ENCODE measurements around the gene DPY19L3.
"Not testable (repeated sequence)": the region's sequence is repeated elsewhere in the genome, so short reads cannot be mapped to it uniquely, and the experiment has no call there.

The DPY19L3 gene

DNA sequence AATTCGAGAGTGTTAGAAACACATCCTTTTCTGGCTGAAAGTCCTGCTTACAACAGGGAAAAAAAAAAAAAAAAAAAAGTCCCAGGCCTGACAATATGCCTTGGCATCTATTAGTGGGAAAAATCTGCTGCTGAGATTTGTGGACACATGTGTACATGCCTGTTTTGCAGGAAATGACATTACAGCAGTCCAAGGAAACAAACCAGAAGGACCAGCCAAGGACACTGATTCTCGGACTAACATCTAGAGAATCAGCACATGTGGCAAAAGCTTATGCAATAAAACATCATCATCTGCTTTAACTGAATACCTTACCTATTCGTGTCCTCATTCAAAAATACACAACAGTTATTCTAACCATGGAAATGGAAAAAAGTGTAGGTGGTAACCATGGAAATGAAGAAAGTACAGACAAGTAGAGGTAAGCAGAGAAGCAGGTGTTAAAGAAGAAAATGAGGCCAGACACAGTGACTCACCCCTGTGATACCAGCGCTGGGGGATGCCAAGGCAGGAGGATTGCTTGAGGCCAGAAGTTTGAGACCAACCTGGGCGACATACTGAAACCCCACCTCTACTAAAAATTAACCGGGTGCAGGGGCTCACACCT lies 9.4 kb upstream of the DPY19L3 start:
- DNase-seq = no peak

DNA sequence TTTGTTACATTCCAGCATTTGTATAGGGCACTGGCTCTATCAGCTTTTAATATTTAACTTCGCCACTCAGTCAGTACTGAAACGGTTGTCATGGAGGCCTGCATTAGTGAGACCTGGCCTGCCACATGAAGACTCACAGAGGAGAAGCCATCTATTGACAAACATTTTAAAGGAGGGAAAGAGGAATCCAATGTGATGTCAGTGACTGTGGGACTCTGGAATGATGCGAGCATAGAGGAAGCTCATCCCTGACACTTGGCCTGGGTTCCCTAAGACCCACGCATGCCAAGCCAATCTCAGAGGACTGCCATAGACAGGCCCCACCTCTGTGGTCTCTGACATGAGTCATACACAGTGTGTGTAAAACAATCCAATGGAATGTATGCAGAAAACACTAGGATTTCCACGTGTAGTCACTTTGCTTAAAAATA lies 7.9 kb upstream of the DPY19L3 start:
- DNase-seq = no peak

GRCh38 chr19:32401992-32402391 lies 3.6 kb upstream of the DPY19L3 start:
- DNase-seq = no peak

DNA sequence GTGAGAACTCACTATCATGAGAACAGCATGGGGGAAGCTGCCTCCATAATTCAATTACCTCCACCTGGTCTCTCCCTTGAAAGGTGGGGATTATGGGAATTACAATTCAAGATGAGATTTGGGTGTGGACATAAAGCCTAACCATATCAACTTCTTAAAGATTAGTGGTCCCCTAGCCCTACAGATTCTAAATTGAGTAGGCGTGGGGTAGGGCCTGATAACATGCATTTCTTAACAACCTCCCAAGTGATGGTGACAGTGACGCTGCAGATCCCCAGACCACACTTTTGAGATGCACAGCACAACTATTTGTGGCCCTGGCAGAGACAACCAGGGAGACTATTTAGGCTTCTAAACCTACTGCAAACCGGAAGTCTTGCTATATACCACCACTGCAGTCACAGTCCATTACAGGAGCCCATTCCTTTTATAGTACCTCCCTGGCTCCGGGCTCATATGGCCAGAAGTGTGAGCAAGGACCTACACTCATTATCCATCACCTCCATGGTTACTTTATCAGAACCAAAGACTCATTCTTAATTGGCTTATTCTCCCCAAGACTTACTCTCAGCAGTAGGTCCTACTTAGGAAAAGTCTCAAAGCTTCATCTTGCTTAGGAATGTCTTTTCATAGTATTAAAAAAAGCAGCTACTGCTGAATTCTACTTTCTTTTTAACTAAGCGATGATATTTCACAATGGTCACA lies 2.1 kb upstream of the DPY19L3 start:
- DNase-seq = no peak

DNA sequence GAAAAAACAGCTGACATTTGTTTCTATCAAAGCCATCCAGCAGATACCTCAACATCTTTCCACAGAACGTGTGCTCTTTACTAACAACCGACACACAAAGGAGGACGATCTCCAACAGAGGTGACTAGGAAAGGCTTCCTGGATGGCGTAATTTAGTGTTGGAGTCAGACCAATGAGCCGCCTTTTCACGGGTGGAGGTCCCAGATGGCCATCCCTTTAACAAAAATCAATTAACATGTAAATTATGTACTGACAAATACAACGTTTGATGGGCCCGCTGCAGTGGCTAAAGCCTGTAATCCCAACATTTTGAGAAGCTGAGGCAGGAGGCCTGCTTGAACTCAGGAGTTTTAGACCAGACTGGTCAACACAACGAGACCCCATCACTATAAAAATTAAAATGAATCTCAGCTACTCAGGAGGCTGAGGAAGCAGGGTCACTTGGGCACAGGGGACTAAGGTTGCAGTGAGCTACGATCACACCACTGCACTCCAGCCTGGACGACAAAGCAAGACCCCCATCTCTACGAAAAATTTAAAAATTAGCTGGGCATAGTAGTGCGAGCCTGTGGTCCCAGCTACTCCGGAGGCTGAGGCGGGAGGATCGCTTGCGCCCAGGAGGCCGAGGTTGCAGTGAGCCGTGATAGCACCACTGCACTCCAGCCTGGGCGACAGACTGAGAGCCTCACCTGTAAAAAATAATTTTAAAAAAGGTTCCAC lies 1.2 kb upstream of the DPY19L3 start:
- no peak for DNase-seq

GRCh38 chr19:32404933-32405430 lies 588 bp upstream of the DPY19L3 start:
- DNase-seq = no peak

DNA sequence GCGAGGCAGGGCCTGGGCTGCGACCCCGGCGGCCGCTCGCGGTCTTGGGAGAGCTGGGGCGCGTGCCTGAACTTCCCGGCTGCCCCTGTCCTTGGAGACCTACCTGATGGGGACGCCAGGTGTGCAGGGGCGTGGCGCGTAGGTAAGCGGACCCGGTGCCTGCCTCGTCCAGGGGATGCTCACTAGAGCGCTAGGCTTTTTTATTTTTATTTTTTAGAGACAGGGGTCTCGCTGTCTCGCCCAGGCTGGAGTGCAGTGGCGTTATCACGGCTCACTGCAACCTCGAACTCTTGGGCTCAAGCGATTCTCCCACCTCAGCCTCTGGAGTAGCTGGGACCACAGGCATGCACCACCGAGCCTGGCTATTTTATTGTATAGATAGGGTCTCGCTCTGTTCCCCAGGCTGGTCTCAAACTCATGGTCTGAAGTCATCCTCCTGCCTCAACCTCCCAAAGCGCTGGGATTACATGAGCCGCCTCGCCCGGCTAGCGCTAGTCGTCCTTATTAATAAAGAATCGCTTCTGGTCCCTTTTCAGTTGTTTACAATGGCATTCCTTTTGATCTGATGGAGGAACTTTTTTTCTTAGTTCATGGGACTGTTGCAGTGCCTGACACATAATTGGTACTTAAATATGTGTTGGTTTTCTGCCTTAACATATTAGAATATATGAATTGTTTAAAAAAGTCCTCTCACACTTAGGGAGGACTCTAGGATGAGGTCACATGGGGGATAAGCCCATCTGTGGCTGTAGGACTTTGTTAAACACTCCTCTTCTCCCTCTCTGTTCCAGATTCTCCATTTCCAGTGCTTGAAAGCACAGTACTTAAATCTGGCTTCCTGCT lies 812 bp downstream of the DPY19L3 start:
- DNase-seq = no peak

DNA sequence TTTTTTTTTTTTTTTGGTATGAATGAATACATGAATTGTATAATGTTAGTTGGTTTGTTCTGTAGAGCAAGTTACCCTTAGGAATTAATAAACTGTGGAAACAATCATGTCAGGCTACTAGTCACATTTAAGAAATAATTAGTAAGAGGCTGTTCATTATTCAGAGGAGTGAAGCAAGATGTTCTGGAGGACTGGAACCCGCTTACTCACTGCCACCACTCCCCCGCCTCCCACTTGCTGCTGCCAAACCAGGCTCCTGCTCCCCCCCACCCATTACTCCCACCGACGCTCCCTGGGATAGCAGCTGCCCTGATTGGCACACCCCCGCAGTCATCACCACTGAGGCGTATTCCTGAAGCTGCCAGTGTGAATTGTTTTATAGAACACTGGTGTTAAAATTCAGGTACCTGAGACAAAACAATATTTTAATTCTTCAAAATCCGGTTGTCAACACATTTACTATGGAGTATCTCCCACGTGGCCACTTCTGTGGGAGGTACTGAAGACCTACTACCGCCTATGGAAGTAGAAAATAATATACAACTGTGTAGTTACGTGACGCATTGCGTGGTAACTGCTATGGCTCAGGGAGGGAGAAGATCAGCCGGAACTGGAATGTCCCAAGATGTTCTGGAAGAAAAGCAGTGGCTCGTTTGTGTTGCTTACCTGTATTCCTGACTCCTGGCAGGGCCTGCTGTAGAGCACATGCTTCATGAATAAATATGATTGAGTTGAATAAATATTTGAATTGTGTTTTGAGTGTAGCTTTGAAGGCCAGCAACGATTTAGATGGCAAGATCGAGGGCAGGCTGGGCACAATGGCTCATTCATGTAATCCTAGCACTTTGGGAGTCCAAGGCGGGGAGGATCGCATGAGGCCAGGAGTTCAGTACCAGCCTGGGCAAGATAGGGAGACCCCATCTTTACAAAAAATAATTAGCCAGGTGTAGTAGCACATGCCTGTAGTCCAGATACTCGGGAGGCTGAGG lies 1.7 kb downstream of the DPY19L3 start:
- no peak for DNase-seq

- DNase-seq = no peak
These were observed 9.7 kb downstream of the DPY19L3 start for GRCh38 chr19:32415246-32415645.

- DNase-seq = no peak
These were observed 10.1 kb downstream of the DPY19L3 start for GRCh38 chr19:32415669-32416068.

DNA sequence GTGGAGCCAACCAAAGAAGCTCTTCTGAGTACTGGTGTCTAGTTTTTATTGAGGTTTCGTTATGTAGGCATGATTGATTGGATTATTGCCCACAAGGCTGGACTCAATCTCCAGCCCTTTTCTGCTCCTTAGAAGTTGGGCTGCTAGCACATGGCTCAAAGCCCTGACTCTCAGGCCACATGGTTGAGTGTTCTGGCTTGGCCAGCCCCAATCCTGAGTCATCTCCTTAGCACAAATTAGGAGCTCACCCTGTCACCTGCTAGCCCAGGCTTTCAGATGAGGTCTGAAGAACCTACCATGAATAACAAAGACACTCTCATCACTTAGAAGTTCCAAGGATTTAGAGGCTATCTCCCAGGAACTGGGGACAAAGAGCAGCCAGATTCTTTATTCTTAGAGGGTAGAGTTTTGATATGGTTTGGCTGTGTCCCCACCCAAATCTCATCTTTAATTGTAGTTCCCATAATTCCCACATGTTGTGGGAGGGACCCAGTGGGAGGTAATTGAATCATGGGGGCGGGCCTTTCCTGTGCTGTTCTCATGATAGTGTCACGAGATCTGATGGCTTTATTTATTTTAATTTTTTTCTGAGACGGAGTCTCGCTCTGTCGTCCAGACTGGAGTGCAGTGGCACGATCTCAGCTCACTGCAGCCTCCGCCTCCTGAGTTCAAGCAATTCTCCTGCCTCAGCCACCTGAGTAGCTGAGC lies 11.3 kb downstream of the DPY19L3 start:
- DNase-seq = no peak

GRCh38 chr19:32418155-32418554 lies 12.6 kb downstream of the DPY19L3 start:
- no peak for DNase-seq

DNA sequence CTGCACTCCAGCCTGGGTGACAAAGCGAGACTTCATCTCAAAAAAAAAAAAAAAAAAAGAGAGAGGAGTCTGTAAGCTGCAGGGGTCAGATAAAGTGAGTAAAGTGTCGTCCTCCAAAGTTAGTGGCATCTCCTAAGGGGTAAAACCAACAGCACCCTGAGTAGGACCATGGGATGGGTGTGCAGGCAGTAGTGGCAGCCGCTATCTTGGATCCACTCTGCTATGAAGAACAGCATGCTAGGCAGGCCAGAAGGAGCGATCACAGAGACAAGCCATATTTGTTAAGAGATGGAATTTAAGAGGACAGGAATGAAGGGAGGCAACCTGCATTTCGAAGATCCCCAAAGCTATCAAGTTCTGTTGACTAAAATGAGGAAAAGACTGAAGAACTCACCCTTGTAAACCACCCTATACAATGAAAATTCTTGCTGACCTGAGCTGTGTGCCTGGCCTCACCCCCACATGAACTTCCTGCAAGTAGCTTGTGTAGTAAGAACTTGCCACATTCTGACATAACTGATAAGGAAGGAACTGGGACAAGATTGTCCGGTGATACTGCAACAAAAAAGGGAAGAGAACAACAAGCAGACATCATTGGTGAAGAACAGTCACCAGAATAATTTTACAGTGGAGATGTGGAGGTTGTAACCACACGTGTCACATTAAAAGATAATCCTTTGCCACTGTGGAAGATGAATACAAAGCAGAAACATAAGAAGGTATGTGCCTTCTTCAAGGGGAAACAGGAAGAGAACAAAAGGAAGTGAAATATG lies 16.2 kb downstream of the DPY19L3 start:
- DNase-seq = no peak

- no peak for DNase-seq
These were observed 16.9 kb downstream of the DPY19L3 start for GRCh38 chr19:32422435-32422834.

GRCh38 chr19:32423944-32424343 lies 18.4 kb downstream of the DPY19L3 start:
- DNase-seq = not testable (repeated sequence)

DNA sequence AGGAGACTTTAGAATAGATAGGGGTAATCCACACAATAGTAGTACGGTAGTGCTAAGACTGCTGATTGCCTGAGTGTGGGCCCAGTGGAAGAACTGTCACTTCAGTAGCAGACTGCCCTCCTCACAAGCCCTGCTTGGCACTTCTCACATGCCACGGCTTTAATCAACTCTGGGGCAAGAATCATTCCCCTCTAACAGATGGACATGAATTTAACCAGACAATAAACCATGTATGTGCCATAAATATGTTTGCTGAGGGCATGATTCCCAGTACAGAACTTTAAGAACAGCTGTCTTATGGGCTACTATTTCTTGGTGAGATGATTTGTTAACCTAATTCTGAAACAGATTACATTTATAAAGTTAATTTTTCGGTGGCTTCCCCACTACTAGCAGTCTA lies 22.0 kb downstream of the DPY19L3 start:
- DNase-seq = no peak

GRCh38 chr19:32436692-32437091 lies 31.1 kb downstream of the DPY19L3 start:
- DNase-seq = no peak

- no peak for DNase-seq
These were observed 31.5 kb downstream of the DPY19L3 start for GRCh38 chr19:32437096-32437495.

- DNase-seq = no peak
These were observed 33.2 kb downstream of the DPY19L3 start for GRCh38 chr19:32438751-32439150.

GRCh38 chr19:32442650-32443049 lies 37.1 kb downstream of the DPY19L3 start:
- no peak for DNase-seq

Measured in NCI-H1092 (cell line).